Ishikawa (cell line): Measurements from ENCODE around the gene SAE1.

Experiments
- CEBPB ChIP-seq: IDR thresholded peaks from 2 replicates; pipeline ENCODE4 v1.6.1; 2012
- CREB1 ChIP-seq: IDR thresholded peaks from 2 replicates; pipeline ENCODE4 v1.6.1; 2012; ENCODE audit warnings: low read depth
- EGR1 ChIP-seq: IDR thresholded peaks from 2 replicates; pipeline ENCODE4 v1.6.1; 2012
- EP300 ChIP-seq: IDR thresholded peaks from 2 replicates; pipeline ENCODE4 v1.6.1; 2012; ENCODE audit warnings: borderline replicate concordance
- RAD21 ChIP-seq: IDR thresholded peaks from 2 replicates; pipeline ENCODE4 v1.6.1; 2012; ENCODE audit warnings: low read depth
- TAF1 ChIP-seq: IDR thresholded peaks from 2 replicates; pipeline ENCODE4 v1.6.1; 2012; ENCODE audit warnings: low read depth, mild to moderate bottlenecking
- TCF12 ChIP-seq: IDR thresholded peaks from 2 replicates; pipeline ENCODE4 v1.6.1; 2012; ENCODE audit warnings: low read depth
- TEAD4 ChIP-seq: IDR thresholded peaks from 2 replicates; pipeline ENCODE4 v1.6.1; 2012
- YY1 ChIP-seq: IDR thresholded peaks from 2 replicates; pipeline ENCODE4 v1.6.1; 2012; ENCODE audit warnings: low read depth
- ZBTB7A ChIP-seq: IDR thresholded peaks from 2 replicates; pipeline ENCODE4 v1.6.1; 2012; ENCODE audit warnings: low read depth
- TF ChIP-seq, protein P1 (sequence below): IDR thresholded peaks from 2 replicates; pipeline ENCODE4 v1.6.1; 2012; ENCODE audit warnings: low read depth, mild to moderate bottlenecking
- TF ChIP-seq, protein P2 (sequence below): IDR thresholded peaks from 2 replicates; pipeline ENCODE4 v1.6.1; 2012

DNA sequence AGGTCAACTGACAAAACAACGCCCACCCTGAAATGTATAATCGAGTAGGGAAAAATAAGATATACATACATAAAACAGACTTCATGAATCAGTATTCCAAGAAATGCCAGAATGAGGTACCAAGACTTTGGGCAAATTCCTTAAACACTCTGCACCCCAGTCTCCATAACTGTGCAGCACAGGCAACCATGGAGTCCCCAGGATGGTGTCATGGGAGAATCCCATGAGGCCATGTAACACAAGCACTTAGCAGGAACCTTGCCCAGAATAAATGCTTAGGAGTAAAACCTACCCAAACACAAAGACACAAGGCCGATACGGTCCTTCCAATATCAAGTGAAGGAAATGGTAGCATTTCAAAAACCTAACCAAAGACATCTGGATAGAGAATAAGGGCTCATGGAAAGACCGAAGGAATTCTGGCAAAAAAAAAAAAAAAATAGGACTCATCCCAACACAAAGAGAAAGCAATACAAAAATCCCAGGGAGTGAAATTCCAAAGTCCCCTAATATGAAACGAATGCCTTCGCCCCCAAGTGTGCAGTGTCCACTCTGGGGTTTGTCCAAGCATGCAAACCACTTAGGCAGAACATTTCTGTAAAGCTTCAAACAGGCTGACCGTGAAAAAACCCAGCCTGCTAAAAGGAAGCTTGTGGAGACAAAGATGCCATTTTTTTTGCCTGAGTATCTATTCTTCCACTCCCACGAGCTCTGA is 28.1 kb upstream of the SAE1 start:
- TF ChIP-seq, protein P1, sequence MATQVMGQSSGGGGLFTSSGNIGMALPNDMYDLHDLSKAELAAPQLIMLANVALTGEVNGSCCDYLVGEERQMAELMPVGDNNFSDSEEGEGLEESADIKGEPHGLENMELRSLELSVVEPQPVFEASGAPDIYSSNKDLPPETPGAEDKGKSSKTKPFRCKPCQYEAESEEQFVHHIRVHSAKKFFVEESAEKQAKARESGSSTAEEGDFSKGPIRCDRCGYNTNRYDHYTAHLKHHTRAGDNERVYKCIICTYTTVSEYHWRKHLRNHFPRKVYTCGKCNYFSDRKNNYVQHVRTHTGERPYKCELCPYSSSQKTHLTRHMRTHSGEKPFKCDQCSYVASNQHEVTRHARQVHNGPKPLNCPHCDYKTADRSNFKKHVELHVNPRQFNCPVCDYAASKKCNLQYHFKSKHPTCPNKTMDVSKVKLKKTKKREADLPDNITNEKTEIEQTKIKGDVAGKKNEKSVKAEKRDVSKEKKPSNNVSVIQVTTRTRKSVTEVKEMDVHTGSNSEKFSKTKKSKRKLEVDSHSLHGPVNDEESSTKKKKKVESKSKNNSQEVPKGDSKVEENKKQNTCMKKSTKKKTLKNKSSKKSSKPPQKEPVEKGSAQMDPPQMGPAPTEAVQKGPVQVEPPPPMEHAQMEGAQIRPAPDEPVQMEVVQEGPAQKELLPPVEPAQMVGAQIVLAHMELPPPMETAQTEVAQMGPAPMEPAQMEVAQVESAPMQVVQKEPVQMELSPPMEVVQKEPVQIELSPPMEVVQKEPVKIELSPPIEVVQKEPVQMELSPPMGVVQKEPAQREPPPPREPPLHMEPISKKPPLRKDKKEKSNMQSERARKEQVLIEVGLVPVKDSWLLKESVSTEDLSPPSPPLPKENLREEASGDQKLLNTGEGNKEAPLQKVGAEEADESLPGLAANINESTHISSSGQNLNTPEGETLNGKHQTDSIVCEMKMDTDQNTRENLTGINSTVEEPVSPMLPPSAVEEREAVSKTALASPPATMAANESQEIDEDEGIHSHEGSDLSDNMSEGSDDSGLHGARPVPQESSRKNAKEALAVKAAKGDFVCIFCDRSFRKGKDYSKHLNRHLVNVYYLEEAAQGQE: no peak
- TF ChIP-seq TCF12 (no peak), EP300 (no peak), YY1 (no peak), CREB1 (no peak), TAF1 (no peak), ZBTB7A (no peak), EGR1 (no peak), TEAD4 (no peak), RAD21 (no peak), CEBPB (no peak)
- TF ChIP-seq, protein P2, sequence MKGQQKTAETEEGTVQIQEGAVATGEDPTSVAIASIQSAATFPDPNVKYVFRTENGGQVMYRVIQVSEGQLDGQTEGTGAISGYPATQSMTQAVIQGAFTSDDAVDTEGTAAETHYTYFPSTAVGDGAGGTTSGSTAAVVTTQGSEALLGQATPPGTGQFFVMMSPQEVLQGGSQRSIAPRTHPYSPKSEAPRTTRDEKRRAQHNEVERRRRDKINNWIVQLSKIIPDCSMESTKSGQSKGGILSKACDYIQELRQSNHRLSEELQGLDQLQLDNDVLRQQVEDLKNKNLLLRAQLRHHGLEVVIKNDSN: no peak
